Kidney capillary endothelial cell (primary cell): Measurements from ENCODE around the gene PKIG.
"Not testable (repeated sequence)": the region's sequence is repeated elsewhere in the genome, so short reads cannot be mapped to it uniquely, and the experiment has no call there.

Experiments used
- DNase-seq: peaks from one replicate; pipeline ENCODE4 v3.0.0-alpha.2; 2018; ENCODE audit warnings: low spot score

Gene PKIG

GRCh38 chr20:44642203-44643153, 60.1 kb downstream of the PKIG start:
- DNase-seq, result peak; percentile 86

- no peak for DNase-seq
These were observed 60.8 kb downstream of the PKIG start for GRCh38 chr20:44643154-44643519.

GRCh38 chr20:44643596-44644229, 61.3 kb downstream of the PKIG start:
- peak; percentile 97 for DNase-seq

DNA sequence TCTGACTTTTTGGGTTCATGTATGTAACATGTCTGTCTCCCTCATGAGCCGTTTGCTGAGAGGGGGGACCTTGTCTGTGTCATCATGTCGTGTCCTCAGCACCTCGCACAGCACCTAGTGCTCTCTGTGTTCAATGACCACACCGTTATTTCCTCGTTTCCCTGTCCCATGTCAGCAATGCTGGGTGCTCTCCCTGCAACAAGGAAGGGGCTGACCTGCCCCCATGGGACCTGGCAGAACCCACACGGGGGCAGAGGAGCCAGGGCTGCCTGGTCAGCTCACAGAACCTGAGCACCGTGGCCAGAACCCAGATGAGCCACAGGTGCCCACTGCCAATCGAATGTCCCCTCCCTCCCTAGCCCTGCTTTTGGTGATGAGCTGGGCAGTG, 61.8 kb downstream of the PKIG start:
- no peak for DNase-seq

- DNase-seq, result no peak
These were observed 62.3 kb downstream of the PKIG start for GRCh38 chr20:44644667-44645131.

- DNase-seq, result no peak
These were observed 63.8 kb downstream of the PKIG start for GRCh38 chr20:44646023-44646640.

DNA sequence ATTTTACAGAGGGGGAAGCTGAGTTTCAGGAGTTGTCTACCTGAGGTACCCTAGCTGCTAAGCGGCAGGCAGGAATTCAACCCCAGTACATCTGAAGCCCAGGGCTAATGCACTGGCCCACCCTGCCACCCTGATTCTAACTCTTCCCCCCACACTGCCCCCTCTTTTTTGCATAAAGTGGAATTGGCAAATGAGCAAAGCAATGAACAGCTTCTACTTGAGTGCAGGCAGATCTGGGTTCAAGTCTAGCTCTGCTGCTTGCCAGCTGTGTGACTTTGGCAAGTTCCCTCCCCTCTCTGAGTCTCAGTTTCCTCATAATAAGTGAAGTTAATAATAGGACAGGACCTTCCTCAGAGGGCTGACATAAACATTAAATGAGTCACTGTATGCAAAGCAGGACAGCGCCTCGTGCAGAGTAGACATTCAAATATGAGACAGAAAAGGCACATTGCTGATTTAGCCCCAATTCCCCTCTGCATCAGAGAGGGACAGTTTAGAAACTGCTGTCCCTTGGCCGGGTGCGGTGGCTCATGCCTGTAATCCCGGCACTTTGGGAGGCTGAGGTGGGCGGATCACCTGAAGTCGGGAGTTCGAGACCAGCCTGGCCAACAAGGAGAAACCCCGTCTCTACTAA, 64.4 kb downstream of the PKIG start:
- DNase-seq, result peak; percentile 63

DNA sequence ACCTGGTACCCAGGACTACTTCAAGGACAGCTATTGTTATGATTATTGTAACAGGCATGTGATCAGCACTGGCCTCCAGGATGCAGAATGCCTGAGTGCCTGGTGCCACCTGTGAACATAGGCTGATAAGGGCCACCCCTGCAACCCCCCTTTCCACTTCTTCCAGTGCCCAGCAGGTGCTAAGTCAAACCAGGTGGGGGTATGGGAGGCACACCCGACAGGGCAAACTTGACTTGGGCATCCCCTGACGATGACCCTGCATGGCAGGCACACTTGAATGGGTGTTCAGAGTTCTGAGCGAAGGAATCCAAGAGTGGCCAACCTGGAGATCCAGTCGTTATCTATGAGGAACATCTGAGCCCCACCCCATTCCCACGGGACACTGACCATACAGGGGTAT, 65.7 kb downstream of the PKIG start:
- DNase-seq, result no peak

DNA sequence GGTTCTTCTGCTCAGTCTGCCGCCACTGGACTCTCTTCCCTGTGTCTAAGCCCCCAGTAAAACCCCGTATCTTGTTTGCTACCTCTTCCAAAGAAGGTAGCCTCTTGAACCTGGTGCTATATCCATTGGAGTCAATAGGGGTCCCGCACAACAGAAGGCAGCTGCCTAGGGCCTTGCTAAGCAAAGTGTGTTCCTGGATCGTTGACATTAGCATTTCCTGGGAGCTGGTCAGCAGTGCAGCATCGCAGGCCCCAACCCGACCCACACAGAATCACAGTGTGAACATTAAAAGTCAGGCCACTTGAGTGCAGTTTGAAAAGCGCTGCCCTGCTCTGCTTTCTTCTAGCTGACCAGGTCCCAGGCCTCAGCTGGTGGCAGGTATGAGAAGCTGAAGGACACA, 66.2 kb downstream of the PKIG start:
- no peak for DNase-seq

DNA sequence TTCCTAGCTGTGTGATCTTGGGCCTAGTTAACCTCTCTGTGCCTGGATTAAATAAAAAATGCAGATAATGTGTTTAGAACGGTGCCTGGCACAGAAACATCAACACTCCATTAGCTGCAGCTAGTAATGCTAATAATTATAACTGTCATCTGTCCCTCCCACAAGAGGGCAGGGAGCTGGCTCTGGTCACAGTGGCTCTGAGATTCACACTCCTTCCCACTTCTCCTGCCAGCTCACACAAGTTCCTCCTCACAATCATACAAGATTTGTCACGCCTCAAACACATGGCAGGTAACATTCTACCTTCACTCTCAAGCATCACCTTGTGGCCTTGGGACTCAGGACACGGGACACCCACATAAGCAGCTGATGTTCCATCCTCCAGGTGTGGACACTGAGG, 66.7 kb downstream of the PKIG start:
- no peak for DNase-seq

DNA sequence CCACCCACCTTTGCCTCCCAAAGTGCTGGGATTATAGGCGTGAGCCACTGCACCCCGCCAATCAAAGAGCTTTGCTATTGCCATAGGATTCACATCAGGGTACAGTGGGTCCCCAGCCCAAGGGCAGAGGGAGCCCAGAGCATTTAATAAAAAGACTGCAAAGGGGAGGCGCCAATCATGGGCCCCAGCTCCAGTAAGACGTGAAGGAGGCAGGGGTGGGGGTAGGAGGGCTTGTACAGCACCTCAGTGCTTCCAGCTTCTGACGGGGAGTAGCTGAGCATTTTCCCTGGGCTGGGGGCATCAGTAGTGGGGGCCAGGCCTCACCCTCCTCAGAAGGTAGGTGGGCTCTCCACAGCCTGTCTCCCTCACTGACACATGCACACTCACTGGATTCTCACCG, 67.6 kb downstream of the PKIG start:
- DNase-seq, result no peak

- no peak for DNase-seq
These were observed 68.5 kb downstream of the PKIG start for GRCh38 chr20:44650771-44651433.

- DNase-seq, result no peak
These were observed 69.0 kb downstream of the PKIG start for GRCh38 chr20:44651434-44651683.

- DNase-seq, result peak; percentile 38
These were observed 69.5 kb downstream of the PKIG start, which contains the start of gene ADA for GRCh38 chr20:44651684-44652423. ADA (minus strand) TSS chr20:44651699; CDS start chr20:44651607, 92 bp downstream.

GRCh38 chr20:44653546-44653945, 71.2 kb downstream of the PKIG start:
- DNase-seq, result no peak

DNA sequence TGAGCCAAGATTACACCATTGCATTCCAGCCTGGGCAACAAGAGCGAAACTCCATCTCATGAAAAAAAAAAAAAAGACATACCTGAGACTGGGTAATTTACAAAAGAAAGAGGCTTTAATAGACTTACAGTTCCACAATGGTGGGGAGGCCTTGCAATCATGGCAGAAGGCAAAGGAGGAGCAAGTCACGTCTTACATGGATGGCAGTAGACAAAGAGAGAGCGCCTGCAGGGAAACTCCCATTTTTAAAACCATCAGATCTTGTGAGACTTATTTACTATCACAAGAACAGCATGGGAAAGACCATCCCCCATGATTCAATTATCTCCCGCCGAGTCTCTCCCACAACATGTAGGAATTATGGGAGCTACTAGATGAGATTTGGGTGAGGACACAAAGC, 71.8 kb downstream of the PKIG start:
- DNase-seq, result not testable (repeated sequence)

GRCh38 chr20:44656448-44656847, 74.1 kb downstream of the PKIG start:
- no peak for DNase-seq

DNA sequence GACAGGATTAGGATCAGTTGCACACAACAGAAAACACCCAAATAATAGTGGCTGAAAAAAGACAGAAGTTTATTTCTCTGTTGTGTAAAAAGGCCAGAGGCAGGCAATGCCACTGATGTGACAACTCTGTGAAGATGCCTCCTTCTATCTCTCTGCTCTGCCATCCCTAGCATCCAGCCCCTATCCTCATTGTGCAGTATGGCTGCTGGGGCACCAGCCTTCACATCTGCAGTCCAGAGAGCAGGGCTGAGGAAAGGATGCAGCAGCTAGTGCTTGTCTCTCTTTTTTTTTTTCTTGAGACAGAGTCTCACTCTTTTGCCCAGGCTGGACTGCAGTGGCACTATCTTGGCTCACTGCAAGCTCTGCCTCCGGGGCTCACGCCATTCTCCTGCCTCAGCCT, 75.5 kb downstream of the PKIG start:
- no peak for DNase-seq

- DNase-seq, result no peak
These were observed 76.4 kb downstream of the PKIG start for GRCh38 chr20:44658810-44659209.

DNA sequence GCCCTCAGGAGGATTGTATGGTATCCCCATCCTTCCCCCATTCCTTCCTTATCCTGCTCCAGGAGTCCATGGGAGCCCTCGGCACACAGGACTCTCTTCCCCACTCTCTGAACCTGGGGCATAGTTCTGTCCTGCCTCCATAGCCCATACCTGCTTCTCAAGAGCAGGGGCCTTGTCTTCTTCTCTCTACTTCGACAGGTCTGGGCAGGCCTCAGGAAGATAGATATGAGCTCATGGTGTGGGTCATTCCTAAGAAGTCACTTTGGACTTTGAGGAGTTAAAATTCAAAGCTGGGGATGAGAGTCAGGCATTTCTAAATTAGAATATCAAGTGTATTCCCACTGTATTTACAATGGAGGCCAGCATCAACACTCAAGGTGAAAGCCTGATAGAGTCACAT, 77.6 kb downstream of the PKIG start:
- no peak for DNase-seq

GRCh38 chr20:44660581-44660980, 78.2 kb downstream of the PKIG start:
- DNase-seq, result no peak
